IMR-90 (cell line): Measurements from ENCODE around the gene NUP42. TPM values are rescaled to one million over a fixed set of nuclear protein-coding genes. Genes with fewer than 3 reads are reported as not detected.

ENCODE experiments used
- ATAC-seq: fragments of 200-7000 bp; cut with Tn5 transposase; 2 replicates; pipeline ENCODE4 v1.9.1; 2020; ENCODE audit warnings: low read depth, mild to moderate bottlenecking, moderate library complexity
- BruUV-seq: library from RNA; stranded (reverse); fragments of 400-500 nt; replicated peaks from 2 replicates; lab custom pipeline; 2021; lab: Mats Ljungman, UMichigan
- CTCF ChIA-PET: fragments of 300-600 bp; formaldehyde crosslinking; extraction: SDS; loops from one replicate; lab custom pipeline; 2021; ENCODE audit warnings: antibody characterized with exemption; lab: Yijun Ruan, JAX
- POLR2A ChIA-PET: fragments of 300-600 bp; sonication (Branson Sonifier 250); formaldehyde crosslinking; loops from one replicate; lab custom pipeline; 2022; ENCODE audit warnings: antibody characterized with exemption; ENCODE audit not compliant: unreplicated experiment; lab: Charles Lee
- DNase-seq: peaks from one replicate; pipeline ENCODE4 v3.0.0; 2013
- H2AFZ ChIP-seq: replicated peaks from 2 replicates; pipeline ENCODE3; 2013; ENCODE audit warnings: low read length, mild to moderate bottlenecking; ENCODE audit not compliant: poor library complexity
- H2AK5ac ChIP-seq: 2 replicates; pipeline ENCODE4 v1.6.1; 2013; ENCODE audit warnings: low read depth, low read length, inconsistent platforms
- H2AK9ac ChIP-seq: replicated peaks from 2 replicates; pipeline ENCODE3; 2013; ENCODE audit warnings: mild to moderate bottlenecking, low read depth, low read length, moderate library complexity; ENCODE audit not compliant: poor library complexity
- H2BK120ac ChIP-seq: 2 replicates; pipeline ENCODE4 v1.6.1; 2013; ENCODE audit warnings: low read depth, low read length, inconsistent platforms
- H2BK15ac ChIP-seq: 3 replicates; pipeline ENCODE4 v1.6.1; 2013; ENCODE audit warnings: low read depth, low read length, inconsistent platforms
- H2BK20ac ChIP-seq: 2 replicates; pipeline ENCODE4 v1.6.1; 2013; ENCODE audit warnings: low read depth, mild to moderate bottlenecking, inconsistent platforms, low read length, moderate library complexity
- H2BK5ac ChIP-seq: 2 replicates; pipeline ENCODE4 v1.6.1; 2013; ENCODE audit warnings: mild to moderate bottlenecking, low read depth, low read length, inconsistent platforms; ENCODE audit not compliant: poor library complexity, severe bottlenecking
- H3K14ac ChIP-seq: replicated peaks from 2 replicates; pipeline ENCODE4 v1.6.1; 2013; ENCODE audit warnings: low read depth, low read length, inconsistent platforms
- H3K18ac ChIP-seq: 2 replicates; pipeline ENCODE4 v1.6.1; 2013; ENCODE audit warnings: low read depth, low read length, control low read depth
- H3K23ac ChIP-seq: 2 replicates; pipeline ENCODE4 v1.6.1; 2013; ENCODE audit warnings: low read depth, low read length, inconsistent platforms
- H3K27ac ChIP-seq: 2 replicates; pipeline ENCODE4 v1.5.1; 2013; ENCODE audit warnings: mild to moderate bottlenecking, control low read depth, low read length; ENCODE audit not compliant: insufficient read depth
- H3K27me3 ChIP-seq: 2 replicates; pipeline ENCODE4 v1.6.1; 2013; ENCODE audit warnings: low read length; ENCODE audit not compliant: control insufficient read depth, insufficient read depth
- H3K36me3 ChIP-seq: 2 replicates; pipeline ENCODE4 v1.6.1; 2013; ENCODE audit warnings: low read length, mixed read lengths; ENCODE audit not compliant: control insufficient read depth, insufficient read depth
- H3K4ac ChIP-seq: 2 replicates; pipeline ENCODE4 v1.6.1; 2013; ENCODE audit warnings: low read depth, low read length, inconsistent platforms
- H3K4me1 ChIP-seq: 2 replicates; pipeline ENCODE4 v1.6.1; 2013; ENCODE audit warnings: low read length, mixed read lengths; ENCODE audit not compliant: control insufficient read depth, insufficient read depth
- H3K4me2 ChIP-seq: 2 replicates; pipeline ENCODE4 v1.6.1; 2013; ENCODE audit warnings: low read depth, mild to moderate bottlenecking, control low read depth, low read length, moderate library complexity
- H3K4me3 ChIP-seq: 2 replicates; pipeline ENCODE4 v1.5.1; 2013; ENCODE audit warnings: low read depth, mild to moderate bottlenecking, control low read depth, low read length, moderate library complexity; ENCODE audit not compliant: insufficient read depth
- H3K56ac ChIP-seq: 2 replicates; pipeline ENCODE4 v1.6.1; 2013; ENCODE audit warnings: low read length, inconsistent platforms; ENCODE audit not compliant: insufficient read depth; ENCODE audit errors: extremely low read depth
- H3K79me1 ChIP-seq, 2 experiments: 2 replicates each; pipeline ENCODE4 v1.6.1; 2013; ENCODE audit warnings: low read length in 2 of 2, inconsistent platforms in 1 of 2, low read depth in 1 of 2
- H3K9ac ChIP-seq: 2 replicates; pipeline ENCODE4 v1.6.1; 2013; ENCODE audit warnings: low read depth, low read length, control low read depth
- H3K9me1 ChIP-seq: 2 replicates; pipeline ENCODE4 v1.6.1; 2013; ENCODE audit warnings: low read length, inconsistent platforms; ENCODE audit not compliant: insufficient read depth
- H3K9me3 ChIP-seq: 2 replicates; pipeline ENCODE4 v1.6.1; 2013; ENCODE audit warnings: low read length; ENCODE audit not compliant: control insufficient read depth, insufficient read depth
- H4K20me1 ChIP-seq: 2 replicates; pipeline ENCODE4 v1.6.1; 2013; ENCODE audit warnings: low read length, inconsistent platforms; ENCODE audit not compliant: insufficient read depth
- H4K5ac ChIP-seq: 2 replicates; pipeline ENCODE4 v1.6.1; 2013; ENCODE audit warnings: mild to moderate bottlenecking, low read depth, low read length, control low read depth
- H4K8ac ChIP-seq, 2 experiments: 2 replicates each; pipeline ENCODE4 v1.6.1; 2013; ENCODE audit warnings: low read depth in 2 of 2, low read length in 2 of 2, control low read depth in 1 of 2, inconsistent platforms in 1 of 2
- H4K91ac ChIP-seq: 2 replicates; pipeline ENCODE4 v1.6.1; 2013; ENCODE audit warnings: low read depth, low read length, inconsistent platforms; ENCODE audit not compliant: insufficient read depth
- BHLHE40 ChIP-seq: fragments of 150-350 bp; IDR thresholded peaks from 2 replicates; pipeline ENCODE4 v1.6.1; 2016; ENCODE audit warnings: mild to moderate bottlenecking, low read depth, low read length
- CEBPB ChIP-seq: IDR thresholded peaks from 2 replicates; pipeline ENCODE4 v1.6.1; 2012; ENCODE audit warnings: low read depth, low read length, improper control_type of control experiment
- CHD1 ChIP-seq: IDR thresholded peaks from 2 replicates; pipeline ENCODE4 v1.6.1; 2012; ENCODE audit warnings: low read depth, low read length, improper control_type of control experiment
- FOS ChIP-seq: fragments of 150-350 bp; IDR thresholded peaks from 2 replicates; pipeline ENCODE4 v1.6.1; 2016; ENCODE audit warnings: low read depth, low read length
- MAZ ChIP-seq: IDR thresholded peaks from 2 replicates; pipeline ENCODE4 v1.6.1; 2012; ENCODE audit warnings: low read depth, mild to moderate bottlenecking, low read length, improper control_type of control experiment, moderate library complexity, borderline replicate concordance
- NFE2L2 ChIP-seq: fragments of 150-350 bp; IDR thresholded peaks from 2 replicates; pipeline ENCODE4 v1.6.1; 2016; ENCODE audit warnings: low read depth, mild to moderate bottlenecking, low read length
- POLR2A ChIP-seq: IDR thresholded peaks from 2 replicates; pipeline ENCODE4 v1.6.1; 2012; ENCODE audit warnings: mild to moderate bottlenecking, low read depth, low read length
- RAD21 ChIP-seq: IDR thresholded peaks from 2 replicates; pipeline ENCODE4 v1.6.1; 2012; ENCODE audit warnings: low read length, improper control_type of control experiment
- RCOR1 ChIP-seq: IDR thresholded peaks from 2 replicates; pipeline ENCODE4 v1.6.1; 2012; ENCODE audit warnings: mild to moderate bottlenecking, low read length, improper control_type of control experiment; ENCODE audit not compliant: insufficient replicate concordance
- RFX5 ChIP-seq: IDR thresholded peaks from 2 replicates; pipeline ENCODE4 v1.8.0; 2012; ENCODE audit warnings: low read depth, mild to moderate bottlenecking, low read length, moderate library complexity
- WGBS, 2 experiments: methylation state at CpG; one replicate each; pipeline versions ENCODE4 v1.1.5 to v1.1.7; 2013; ENCODE audit warnings: missing lambda C conversion rate in 2 of 2; ENCODE audit not compliant: insufficient read length in 1 of 2; ENCODE audit errors: extremely low coverage in 2 of 2; 5-methylcytosine and 5-hydroxymethylcytosine counted together
- dilution Hi-C: fragments of 300-500 bp; cut with HindIII; formaldehyde crosslinking; loops from one replicate; pipeline ENCODE4 v1.14.3; 2018; ENCODE audit warnings: low sequenced_read_pairs; ENCODE audit not compliant: unreplicated experiment
- in situ Hi-C: fragments of 300-500 bp; cut with MboI; formaldehyde crosslinking; loops from 3 replicates; pipeline ENCODE4 v1.14.3; 2019; ENCODE audit warnings: low sequenced_read_pairs, inconsistent platforms, mixed read lengths
- intact Hi-C: fragments of 100-400 bp; cut with micrococcal nuclease; formaldehyde crosslinking; loops from 2 replicates; pipeline ENCODE4 v1.10.0; 2022
- polyA plus RNA-seq, 3 experiments: library from polyadenylated mRNA; depleted of rRNA; stranded (reverse); fragments of >200 nt; gene quantifications; 2 replicates each; pipeline ENCODE4 v1.2.3, GENCODE V29; 2012; ENCODE audit warnings: low replicate concordance in 1 of 3
- total RNA-seq: library from RNA; depleted of rRNA; stranded (reverse); fragments of >200 nt; gene quantifications from 2 replicates; pipeline ENCODE4 v1.2.3, GENCODE V29; 2012

Gene NUP42
- total and polyA plus RNA-seq, 2 of the 4 experiments (the other 2 are of a cell fraction): 17.3 to 22.6 TPM

- H2AFZ ChIP-seq: no peak overlapping the region
- no peaks in the 10 kb centered on the region for H3K36me3 ChIP-seq
- CTCF ChIA-PET: no interaction called here
- no peak for DNase-seq
- no peak overlapping the region for H2BK5ac ChIP-seq
- no peaks in the 10 kb centered on the region for H3K9me1 ChIP-seq
- intact Hi-C loops (no loop called here), in situ Hi-C loops (no loop called here), dilution Hi-C loops (no loop called here)
- H3K4me1 ChIP-seq: no peaks in the 10 kb centered on the region
- no peaks in the 10 kb centered on the region for H3K79me1 ChIP-seq
- no peak overlapping the region for H3K27ac ChIP-seq
- no peak overlapping the region for H4K5ac ChIP-seq
- no peaks in the 10 kb centered on the region for H3K9me3 ChIP-seq
- no peak overlapping the region for H3K14ac ChIP-seq
- no peak overlapping the region for H4K8ac ChIP-seq
- no peak overlapping the region for H2AK9ac ChIP-seq
- H3K4me2 ChIP-seq: no peak overlapping the region
- peaks cover 13% of the 10 kb centered on the region for H3K27me3 ChIP-seq
- ATAC-seq: no peak
- no peak overlapping the region for H3K18ac ChIP-seq
- no peak overlapping the region for H3K4me3 ChIP-seq
- POLR2A ChIA-PET: no interaction called here
- no peaks in the 10 kb centered on the region for H4K20me1 ChIP-seq
- WGBS, 2 experiments: 60% methylated on average over 1 of the region's 10 CpGs; no CpG with 5 or more reads in 1 of the 2 experiments
- no peak overlapping the region for H3K23ac ChIP-seq
- H2BK15ac ChIP-seq: no peak overlapping the region
- H2BK120ac ChIP-seq: no peak overlapping the region
- BruUV-seq: no TSS peak
- no peak overlapping the region for H2AK5ac ChIP-seq
- no peak overlapping the region for H2BK20ac ChIP-seq
- no peak overlapping the region for H3K9ac ChIP-seq
- no peak overlapping the region for H3K4ac ChIP-seq
- no peak for TF ChIP-seq CEBPB
- TF ChIP-seq BHLHE40: no peak
- no peak for TF ChIP-seq MAZ
- TF ChIP-seq POLR2A: no peak
- no peak for TF ChIP-seq FOS
- TF ChIP-seq RFX5: no peak
- TF ChIP-seq CHD1: no peak
- TF ChIP-seq NFE2L2: no peak
- TF ChIP-seq RAD21: no peak
- TF ChIP-seq RCOR1: no peak
- no peak overlapping the region for H3K56ac ChIP-seq
- H4K91ac ChIP-seq: no peak overlapping the region
These were observed 39.0 kb downstream of the NUP42 start for GRCh38 chr7:23220690-23221305.
